H9 (cell line): Measurements from ENCODE around the gene SFI1. TPM values are rescaled to one million over a fixed set of nuclear protein-coding genes. Genes with fewer than 3 reads are reported as not detected.

Experiments
- DNase-seq: peaks from one replicate; pipeline ENCODE4 v3.0.0-alpha.2; 2017
- H2AFZ ChIP-seq: one replicate; pipeline ENCODE4 v1.6.1; 2013; ENCODE audit warnings: mild to moderate bottlenecking, low read length, control low read depth, moderate library complexity
- H2AK5ac ChIP-seq: 2 replicates; pipeline ENCODE4 v1.6.1; 2013; ENCODE audit warnings: low read length, control low read depth, mixed read lengths; ENCODE audit not compliant: insufficient read length
- H2BK120ac ChIP-seq: one replicate; pipeline ENCODE4 v1.6.1; 2013; ENCODE audit warnings: low read depth, mild to moderate bottlenecking, low read length, control low read depth, inconsistent platforms; ENCODE audit not compliant: poor library complexity, severe bottlenecking
- H2BK12ac ChIP-seq: 2 replicates; pipeline ENCODE4 v1.6.1; 2013; ENCODE audit warnings: low read length, control low read depth, mixed read lengths, low read depth; ENCODE audit not compliant: insufficient read length
- H2BK15ac ChIP-seq: 2 replicates; pipeline ENCODE4 v1.6.1; 2013; ENCODE audit warnings: low read depth, low read length, control low read depth
- H2BK20ac ChIP-seq: one replicate; pipeline ENCODE4 v1.6.1; 2013; ENCODE audit warnings: low read depth, mild to moderate bottlenecking, low read length, control low read depth, inconsistent platforms; ENCODE audit not compliant: poor library complexity, severe bottlenecking
- H2BK5ac ChIP-seq: 2 replicates; pipeline ENCODE4 v1.6.1; 2013; ENCODE audit warnings: low read length, control low read depth, mixed read lengths; ENCODE audit not compliant: insufficient read length
- H3K14ac ChIP-seq: 2 replicates; pipeline ENCODE4 v1.6.1; 2013; ENCODE audit warnings: low read length, control low read depth; ENCODE audit not compliant: insufficient read depth
- H3K18ac ChIP-seq: 2 replicates; pipeline ENCODE4 v1.6.1; 2013; ENCODE audit warnings: low read depth, mild to moderate bottlenecking, mixed read lengths, low read length, control low read depth; ENCODE audit not compliant: insufficient read length
- H3K23ac ChIP-seq: 2 replicates; pipeline ENCODE4 v1.6.1; 2013; ENCODE audit warnings: low read length, control low read depth, mixed read lengths, low read depth; ENCODE audit not compliant: insufficient read length
- H3K23me2 ChIP-seq: 2 replicates; pipeline ENCODE4 v1.6.1; 2013; ENCODE audit warnings: low read depth, mild to moderate bottlenecking, mixed read lengths, low read length, control low read depth; ENCODE audit not compliant: insufficient read length, poor library complexity, severe bottlenecking
- H3K27ac ChIP-seq: 2 replicates; pipeline ENCODE4 v1.5.1; 2013; ENCODE audit warnings: low read length, control low read depth, mixed read lengths, low read depth; ENCODE audit not compliant: insufficient read length
- H3K27me3 ChIP-seq: 2 replicates; pipeline ENCODE4 v1.6.1; 2013; ENCODE audit warnings: low read length, control low read depth, inconsistent platforms; ENCODE audit not compliant: insufficient read depth
- H3K4ac ChIP-seq: 2 replicates; pipeline ENCODE4 v1.6.1; 2013; ENCODE audit warnings: low read depth, mild to moderate bottlenecking, control low read depth, inconsistent platforms, low read length, moderate library complexity
- H3K4me1 ChIP-seq: 2 replicates; pipeline ENCODE4 v1.6.1; 2013; ENCODE audit warnings: low read length, control low read depth, inconsistent platforms; ENCODE audit not compliant: insufficient read depth
- H3K4me2 ChIP-seq: 2 replicates; pipeline ENCODE4 v1.6.1; 2013; ENCODE audit warnings: low read length, control low read depth, mixed read lengths; ENCODE audit not compliant: insufficient read length, insufficient read depth
- H3K56ac ChIP-seq: 2 replicates; pipeline ENCODE4 v1.6.1; 2013; ENCODE audit warnings: low read depth, mild to moderate bottlenecking, mixed read lengths, low read length, control low read depth; ENCODE audit not compliant: insufficient read length
- H3K79me1 ChIP-seq: 2 replicates; pipeline ENCODE4 v1.6.1; 2013; ENCODE audit warnings: low read depth, mild to moderate bottlenecking, moderate library complexity, low read length, control low read depth, inconsistent platforms; ENCODE audit not compliant: insufficient read depth, poor library complexity, severe bottlenecking
- H3K79me2 ChIP-seq: 2 replicates; pipeline ENCODE4 v1.6.1; 2013; ENCODE audit warnings: low read length, control low read depth, inconsistent platforms; ENCODE audit not compliant: insufficient read depth
- H3K9ac ChIP-seq: 2 replicates; pipeline ENCODE4 v1.6.1; 2013; ENCODE audit warnings: low read length, control low read depth, mixed read lengths; ENCODE audit not compliant: insufficient read length; ENCODE audit errors: extremely low read depth
- H3K9me3 ChIP-seq: one replicate; pipeline ENCODE4 v1.6.1; 2013; ENCODE audit warnings: low read depth, low read length, inconsistent platforms; ENCODE audit not compliant: control insufficient read depth
- H3T11ph ChIP-seq: one replicate; pipeline ENCODE4 v1.6.1; 2013; ENCODE audit warnings: mild to moderate bottlenecking, low read length, control low read depth, inconsistent platforms
- H4K20me1 ChIP-seq: one replicate; pipeline ENCODE4 v1.6.1; 2013; ENCODE audit not compliant: control insufficient read depth, insufficient read length, insufficient read depth
- H4K5ac ChIP-seq: 2 replicates; pipeline ENCODE4 v1.6.1; 2013; ENCODE audit warnings: low read depth, mild to moderate bottlenecking, mixed read lengths, low read length, control low read depth; ENCODE audit not compliant: insufficient read length
- H4K8ac ChIP-seq: replicated peaks from 2 replicates; pipeline ENCODE4 v1.6.1; 2013; ENCODE audit warnings: low read length, control low read depth, mixed read lengths, low read depth; ENCODE audit not compliant: insufficient read length
- H4K91ac ChIP-seq: 2 replicates; pipeline ENCODE4 v1.6.1; 2013; ENCODE audit warnings: low read depth, mild to moderate bottlenecking, moderate library complexity, mixed read lengths, low read length, control low read depth; ENCODE audit not compliant: insufficient read length
- H3K27ac Mint-ChIP-seq, 3 experiments: 2 replicates in 2 of 3; 3 replicates in 1 of 3; pipeline ENCODE4 v1.8.0; 2020 to 2021; ENCODE audit warnings: mixed read lengths in 3 of 3, mild to moderate bottlenecking in 1 of 3, moderate library complexity in 1 of 3
- H3K27me3 Mint-ChIP-seq: 2 replicates; pipeline ENCODE4 v1.8.0; 2021; ENCODE audit warnings: low read depth, mild to moderate bottlenecking, moderate library complexity, mixed read lengths
- H3K36me3 Mint-ChIP-seq, 3 experiments: 2 replicates in 2 of 3; 3 replicates in 1 of 3; pipeline ENCODE4 v1.8.0; 2020 to 2021; ENCODE audit warnings: low read depth in 3 of 3, mixed read lengths in 3 of 3; ENCODE audit not compliant: insufficient read depth in 1 of 3
- H3K4me1 Mint-ChIP-seq, 2 experiments: 2 replicates each; pipeline ENCODE4 v1.8.0; 2020; ENCODE audit warnings: mixed read lengths in 2 of 2
- H3K4me3 Mint-ChIP-seq, 2 experiments: 2 replicates in 1 of 2; 3 replicates in 1 of 2; pipeline ENCODE4 v1.8.0; 2020 to 2021; ENCODE audit warnings: mild to moderate bottlenecking in 2 of 2, mixed read lengths in 2 of 2, moderate library complexity in 1 of 2
- H3K9me3 Mint-ChIP-seq, 2 experiments: 2 replicates in 1 of 2; 3 replicates in 1 of 2; pipeline ENCODE4 v1.8.0; 2020; ENCODE audit warnings: mild to moderate bottlenecking in 2 of 2, mixed read lengths in 2 of 2, moderate library complexity in 1 of 2
- CTCF ChIP-seq: fragments of 200-600 bp; sonication (generic); conservative IDR thresholded peaks from 3 replicates; pipeline ENCODE4 v1.8.0; 2021; ENCODE audit warnings: antibody characterized with exemption, mild to moderate bottlenecking
- WGBS: extraction: QIAGEN DNeasy Blood & Tissue Kit; methylation state at CpG from one replicate; pipeline ENCODE4 v1.1.7; 2013; ENCODE audit warnings: missing lambda C conversion rate, low lambda C conversion rate, mixed read lengths; ENCODE audit not compliant: insufficient read length; ENCODE audit errors: extremely low coverage; 5-methylcytosine and 5-hydroxymethylcytosine counted together
- total RNA-seq: library from RNA; stranded (reverse); gene quantifications from 2 replicates; pipeline ENCODE4 v1.2.1, GENCODE V29; 2021

Gene SFI1
- total RNA-seq, 1 experiment from 2014 or later = 26.4 TPM

- H3K79me2 ChIP-seq = no peaks in the 10 kb centered on the region
- H3K9me3 ChIP-seq = no peaks in the 10 kb centered on the region
- Mint-ChIP-seq H3K4me1 (no peaks in the 10 kb centered on the region), H3K27me3 (no peaks in the 10 kb centered on the region; the same call in 1 of the 2 replicates), H3K9me3 (no peaks in the 10 kb centered on the region), H3K4me3 (no peak overlapping the region), H3K36me3 (no peaks in the 10 kb centered on the region; a peak in 1 of 7 replicates), H3K27ac (no peak overlapping the region)
- H2AK5ac ChIP-seq = no peak overlapping the region
- H3K4ac ChIP-seq = no peak overlapping the region
- H4K20me1 ChIP-seq = no peaks in the 10 kb centered on the region
- H3K23ac ChIP-seq = no peak overlapping the region
- no peak overlapping the region for H4K8ac ChIP-seq
- no peak overlapping the region for H2BK12ac ChIP-seq
- H3K18ac ChIP-seq = no peak overlapping the region
- no peak overlapping the region for H2BK120ac ChIP-seq
- no peaks in the 10 kb centered on the region for H3K27me3 ChIP-seq
- H2BK20ac ChIP-seq = no peak overlapping the region
- no peak overlapping the region for H3K4me2 ChIP-seq
- TF ChIP-seq CTCF = no peak
- H4K5ac ChIP-seq = no peak overlapping the region
- H3K27ac ChIP-seq = no peak overlapping the region
- H3K79me1 ChIP-seq = no peaks in the 10 kb centered on the region
- no peak for DNase-seq
- no peak overlapping the region for H2BK15ac ChIP-seq
- no peak overlapping the region for H2AFZ ChIP-seq
- H3K14ac ChIP-seq = no peak overlapping the region
- no peaks in the 10 kb centered on the region for H3K4me1 ChIP-seq
- H3K9ac ChIP-seq = no peak overlapping the region
- no peaks in the 10 kb centered on the region for H3K23me2 ChIP-seq
- H3K56ac ChIP-seq = no peak overlapping the region
- WGBS = no CpG with 5 or more reads among the region's 1 CpG
- H2BK5ac ChIP-seq = no peak overlapping the region
- no peak overlapping the region for H4K91ac ChIP-seq
- H3T11ph ChIP-seq = no peak overlapping the region
These were observed 72.8 kb downstream of the SFI1 start for GRCh38 chr22:31569126-31569525.
